Mesenteric fat pad (tissue), 1 donor: ENCODE measurements around the gene OLFM1. TPM values are rescaled to one million over a fixed set of nuclear protein-coding genes. Genes with fewer than 3 reads are reported as not detected.
"Not testable (repeated sequence)": the region's sequence is repeated elsewhere in the genome, so short reads cannot be mapped to it uniquely, and the experiment has no call there.

ENCODE experiments used
- DNase-seq: peaks from one replicate; pipeline ENCODE4 v3.0.0-alpha.2; 2020; ENCODE audit warnings: low spot score
- total RNA-seq: library from RNA; stranded (reverse); fragmentation: NEBNext Ultra II Directional; extraction: Animal tissue kit (Norgen Biotek cat#: 25700); gene quantifications from one replicate; pipeline ENCODE4 v1.2.1, GENCODE V29; 2021
- donor health status: DM: yes; HTN: yes; CAD: no.

Gene OLFM1
- total RNA-seq, 1 donor from 2014 or later, result 22.6 TPM

GRCh38 chr9:135104761-135105160 lies 17.3 kb downstream of the OLFM1 start:
- no peak for DNase-seq

- DNase-seq, result no peak
Observed at GRCh38 chr9:135105211-135105745, 17.8 kb downstream of the OLFM1 start.

- DNase-seq, result no peak
Observed at GRCh38 chr9:135105938-135106491, 18.5 kb downstream of the OLFM1 start.

GRCh38 chr9:135106551-135107270 lies 19.2 kb downstream of the OLFM1 start:
- no peak for DNase-seq

- no peak for DNase-seq
Observed at GRCh38 chr9:135107581-135108235, 20.2 kb downstream of the OLFM1 start.

- no peak for DNase-seq
Observed at GRCh38 chr9:135108831-135109510, 21.5 kb downstream of the OLFM1 start.

GRCh38 chr9:135109650-135110049 lies 22.2 kb downstream of the OLFM1 start:
- DNase-seq, result no peak

- no peak for DNase-seq
Observed at GRCh38 chr9:135110416-135110815, 22.9 kb downstream of the OLFM1 start.

GRCh38 chr9:135111600-135111999 lies 24.1 kb downstream of the OLFM1 start:
- not testable (repeated sequence) for DNase-seq

GRCh38 chr9:135116371-135116770 lies 28.9 kb downstream of the OLFM1 start:
- no peak for DNase-seq

GRCh38 chr9:135116881-135117280 lies 29.4 kb downstream of the OLFM1 start:
- DNase-seq, result no peak

- DNase-seq, result no peak
Observed at GRCh38 chr9:135117281-135117680, 29.8 kb downstream of the OLFM1 start.

GRCh38 chr9:135119496-135120064 lies 32.1 kb downstream of the OLFM1 start:
- DNase-seq, result no peak

GRCh38 chr9:135120249-135120648 lies 32.8 kb downstream of the OLFM1 start:
- DNase-seq, result no peak

GRCh38 chr9:135122316-135122715 lies 34.8 kb downstream of the OLFM1 start:
- no peak for DNase-seq

- DNase-seq, result no peak
Observed at GRCh38 chr9:135123126-135123772, 35.8 kb downstream of the OLFM1 start.

GRCh38 chr9:135123773-135124134 lies 36.3 kb downstream of the OLFM1 start:
- no peak for DNase-seq

- DNase-seq, result no peak
Observed at GRCh38 chr9:135126451-135127187, 39.2 kb downstream of the OLFM1 start.

- no peak for DNase-seq
Observed at GRCh38 chr9:135127718-135128670, 40.5 kb downstream of the OLFM1 start.
